Breast epithelium (tissue), 3 donors: Measurements from ENCODE around the gene RGS3.

ENCODE experiments used
- CTCF ChIP-seq, 3 donors: fragments of 450-650 bp; IDR thresholded peaks; one replicate each; pipeline ENCODE4 v1.5.1; 2016 to 2017; ENCODE audit warnings: antibody characterized with exemption in 3 of 3, mild to moderate bottlenecking in 3 of 3, moderate library complexity in 3 of 3
- POLR2A ChIP-seq: fragments of 450-650 bp; IDR thresholded peaks from one replicate; pipeline ENCODE4 v1.6.1; 2016; ENCODE audit warnings: antibody characterized with exemption, mild to moderate bottlenecking, moderate library complexity
- POLR2AphosphoS5 ChIP-seq, 3 donors: sonication (generic); formaldehyde crosslinking; IDR thresholded peaks; one replicate each; pipeline ENCODE4 v1.6.1; 2017; ENCODE audit warnings: antibody characterized with exemption in 3 of 3

DNA sequence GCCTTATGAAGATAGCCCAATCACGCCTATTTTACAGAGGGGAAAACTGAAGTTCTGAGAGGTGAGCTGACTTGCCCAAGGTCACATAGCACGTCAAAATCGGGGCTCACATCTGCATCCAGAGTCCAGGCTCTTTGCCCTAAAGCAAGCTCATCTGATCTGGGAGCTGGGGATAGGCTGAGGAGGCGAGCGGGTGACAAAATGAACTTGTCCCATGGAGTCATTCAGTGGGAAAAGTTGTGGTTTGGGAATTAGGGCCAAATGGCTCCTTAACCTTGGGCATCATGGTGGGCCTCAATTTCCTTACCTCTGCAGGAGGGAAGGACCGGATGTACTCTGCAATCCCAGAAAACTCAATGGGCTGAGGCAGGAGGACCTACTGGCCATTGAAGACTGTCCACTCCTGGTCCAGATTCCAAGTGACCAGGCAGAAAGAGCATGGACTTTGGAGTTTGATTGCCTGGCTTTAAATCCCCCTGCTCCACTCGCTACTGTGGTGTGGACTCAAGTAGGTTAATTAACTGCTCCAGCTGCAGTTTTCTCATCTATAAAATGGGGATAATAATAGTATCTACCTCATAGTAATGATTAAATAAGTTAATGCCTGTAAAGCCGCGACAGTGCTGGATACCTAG, 160.4 kb downstream of the RGS3 start:
- TF ChIP-seq CTCF (IDR thresholded peaks at IDR 0.05) (no peak), POLR2AphosphoS5 (IDR thresholded peaks at IDR 0.05) (no peak), POLR2A (no peak)
